Dedifferentiated amniotic fluid mesenchymal stem cell (primary cell): ENCODE results near the gene TTPAL.
"Not testable (repeated sequence)": the region's sequence is repeated elsewhere in the genome, so short reads cannot be mapped to it uniquely, and the experiment has no call there.

Experiments used
- DNase-seq: peaks from one replicate; pipeline ENCODE4 v3.0.0-alpha.2; 2016; ENCODE audit errors: extremely low spot score

TTPAL gene

DNA sequence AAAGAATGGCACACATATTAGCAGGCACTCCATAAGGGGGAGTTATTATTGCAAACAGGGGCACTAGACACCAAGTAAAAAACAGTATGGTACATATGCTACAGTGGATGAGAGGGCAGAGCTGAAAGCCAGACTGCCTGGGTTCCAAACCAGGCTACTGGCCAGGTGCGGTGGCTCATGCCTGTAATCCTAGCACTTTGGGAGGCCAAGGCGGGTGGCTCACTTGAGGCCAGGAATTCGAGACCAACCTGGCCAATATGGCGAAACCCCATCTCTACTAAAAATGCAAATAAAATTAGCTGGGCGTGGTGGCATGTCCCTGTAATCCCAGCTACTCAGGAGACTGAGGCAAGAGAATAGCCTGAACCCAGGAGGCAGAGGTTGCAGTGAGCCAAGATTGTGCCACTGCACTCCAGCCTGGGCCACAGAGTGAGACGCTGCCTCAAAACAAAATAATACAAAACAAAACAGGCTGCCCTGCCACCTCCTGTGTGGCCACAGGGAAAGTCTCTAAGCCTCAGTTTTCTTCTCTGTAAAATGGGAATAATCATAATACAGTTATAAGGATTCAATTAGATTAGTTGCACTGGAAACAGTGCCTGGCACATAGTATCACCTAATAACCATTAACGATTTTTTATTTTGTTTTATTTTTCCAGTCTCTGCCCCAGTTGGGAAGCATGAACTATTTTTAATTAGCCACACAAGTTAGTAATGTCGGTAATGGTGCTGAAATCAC lies 7.5 kb upstream of the TTPAL start:
- no peak for DNase-seq

DNA sequence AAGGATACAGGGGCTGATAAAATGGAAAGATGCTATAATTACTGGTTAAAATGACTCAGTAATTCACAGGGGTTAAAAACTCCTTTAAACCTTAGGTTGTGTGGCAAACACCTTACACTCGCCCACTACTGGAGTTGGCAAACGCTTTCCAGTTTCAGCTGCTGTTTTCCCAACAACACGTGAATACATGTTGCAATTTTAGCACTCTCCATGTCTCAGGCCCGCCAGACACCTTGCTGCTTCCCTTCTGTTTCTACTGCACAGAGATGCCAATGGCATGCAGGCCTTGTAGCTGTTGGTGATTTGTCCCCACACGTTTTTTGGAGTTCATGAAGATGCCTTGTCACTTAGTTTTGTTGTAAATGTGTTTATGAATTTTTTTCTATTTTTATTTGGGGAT lies 5.3 kb upstream of the TTPAL start:
- DNase-seq, result no peak

GRCh38 chr20:44471481-44471882 lies 4.2 kb upstream of the TTPAL start:
- peak; percentile 46 for DNase-seq

- DNase-seq, result not testable (repeated sequence)
Observed at GRCh38 chr20:44472283-44472682, 3.4 kb upstream of the TTPAL start.

DNA sequence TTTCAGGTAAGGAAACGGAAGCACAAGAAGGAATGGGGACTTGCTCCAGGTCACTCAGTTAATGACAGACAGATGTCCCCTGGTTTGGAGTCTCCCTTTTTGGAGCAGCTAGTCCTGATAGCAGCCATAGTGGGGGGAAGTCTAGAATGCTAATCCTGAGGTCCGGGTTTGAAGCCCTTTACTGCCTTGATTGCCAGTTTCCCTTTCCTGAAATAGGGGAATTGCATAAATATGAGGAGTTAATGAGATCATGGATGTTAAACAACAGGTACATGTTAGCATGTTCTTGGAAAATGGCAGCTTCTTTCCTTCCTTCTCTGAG lies 341 bp upstream of the TTPAL start:
- DNase-seq, result no peak

DNA sequence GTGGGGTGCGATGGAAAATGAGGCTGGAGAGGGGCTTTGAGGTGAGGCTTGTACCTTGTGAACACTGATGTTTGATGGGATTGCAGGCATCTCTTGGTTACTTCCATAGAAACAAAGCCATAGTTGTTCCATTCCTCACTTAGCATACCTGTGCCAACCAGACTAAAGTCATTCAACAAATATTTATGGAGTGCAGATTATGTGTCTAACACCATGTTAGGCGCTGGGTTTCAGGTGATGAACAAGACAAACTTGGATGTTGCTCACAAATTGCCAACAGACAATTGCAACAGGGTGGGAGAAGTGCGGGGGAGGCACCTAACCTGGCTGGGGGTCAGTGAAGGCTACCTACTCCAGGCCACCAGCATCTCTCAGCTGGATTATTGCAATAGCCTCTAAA lies 1.5 kb downstream of the TTPAL start:
- no peak for DNase-seq

DNA sequence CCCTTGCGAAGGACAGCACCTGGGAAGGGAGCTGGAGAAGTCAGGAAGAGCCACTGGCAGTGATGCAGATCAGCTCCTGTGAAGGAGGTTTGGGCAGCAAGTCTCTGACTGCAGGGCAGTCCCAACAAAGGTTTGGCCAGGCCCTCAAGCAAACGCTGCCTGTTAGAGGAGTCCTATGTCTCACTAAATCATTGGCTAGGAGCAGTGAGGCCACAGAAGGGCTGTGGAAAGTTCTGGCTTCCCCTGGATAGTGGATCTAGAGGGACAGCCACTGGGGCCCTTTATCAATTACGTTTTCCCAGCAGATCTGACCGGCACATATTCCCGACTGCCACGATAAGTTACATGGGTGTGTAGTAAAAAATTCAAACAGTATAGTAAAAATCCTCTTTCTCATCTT lies 2.5 kb downstream of the TTPAL start:
- DNase-seq, result no peak

DNA sequence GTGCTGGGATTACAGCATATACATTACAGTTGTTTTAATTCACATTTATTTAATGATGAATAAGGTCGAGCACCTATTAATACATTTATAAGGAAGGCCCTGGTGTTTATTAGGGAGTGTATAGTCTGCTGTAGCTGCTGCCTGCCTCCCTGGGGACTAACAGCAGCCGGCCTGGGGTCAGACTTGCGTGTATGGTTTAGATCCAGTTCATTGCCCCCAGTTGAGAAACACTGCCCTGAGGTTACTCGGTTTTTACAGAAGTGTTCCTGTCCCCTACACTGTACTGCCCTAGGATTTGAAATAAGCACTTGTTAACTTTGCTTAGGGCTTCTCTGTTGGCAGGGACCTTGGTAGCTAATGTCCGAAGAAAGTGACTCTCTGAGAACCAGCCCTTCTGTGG lies 4.0 kb downstream of the TTPAL start:
- DNase-seq, result no peak

- no peak for DNase-seq
Observed at GRCh38 chr20:44480097-44480496, 4.4 kb downstream of the TTPAL start.

- no peak for DNase-seq
Observed at GRCh38 chr20:44481719-44482416, 6.2 kb downstream of the TTPAL start.

DNA sequence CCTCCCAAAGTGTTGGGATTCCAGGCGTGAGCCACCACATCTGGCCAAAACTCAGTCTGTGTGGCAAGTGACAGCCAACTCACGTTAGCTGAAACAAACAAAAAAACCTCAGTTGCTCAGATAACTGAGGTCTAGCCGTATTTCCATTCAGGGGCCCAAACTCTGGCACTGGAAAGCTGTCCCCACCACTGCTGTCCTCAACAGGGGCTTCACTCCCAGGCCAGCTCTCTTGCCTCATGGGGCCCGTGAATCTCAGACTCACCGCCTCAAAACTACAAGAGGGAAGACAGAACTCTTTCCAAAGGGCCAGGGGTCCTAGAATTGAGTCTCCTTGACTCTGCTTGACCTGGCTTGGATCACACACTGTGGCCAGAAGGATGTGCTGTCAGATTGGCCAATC lies 7.4 kb downstream of the TTPAL start:
- no peak for DNase-seq

GRCh38 chr20:44485078-44485829 lies 9.6 kb downstream of the TTPAL start:
- DNase-seq, result no peak

DNA sequence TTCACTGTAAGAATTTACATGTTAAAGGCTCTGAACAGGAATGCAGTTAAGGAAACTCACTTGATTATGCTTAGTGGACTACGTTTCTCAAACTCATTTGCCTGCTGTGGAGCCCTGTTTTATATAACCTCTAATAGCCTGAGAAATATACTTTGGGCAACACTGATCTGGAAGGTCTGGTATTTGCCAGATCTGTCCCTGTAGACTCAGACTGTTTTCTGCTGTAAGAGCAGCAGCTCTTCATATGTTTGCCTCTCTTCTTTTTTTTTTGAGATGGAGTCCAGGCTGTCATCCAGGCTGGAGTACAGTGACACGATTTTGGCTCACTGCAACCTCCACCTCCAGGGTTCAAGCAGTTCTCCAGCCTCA lies 10.1 kb downstream of the TTPAL start:
- no peak for DNase-seq

DNA sequence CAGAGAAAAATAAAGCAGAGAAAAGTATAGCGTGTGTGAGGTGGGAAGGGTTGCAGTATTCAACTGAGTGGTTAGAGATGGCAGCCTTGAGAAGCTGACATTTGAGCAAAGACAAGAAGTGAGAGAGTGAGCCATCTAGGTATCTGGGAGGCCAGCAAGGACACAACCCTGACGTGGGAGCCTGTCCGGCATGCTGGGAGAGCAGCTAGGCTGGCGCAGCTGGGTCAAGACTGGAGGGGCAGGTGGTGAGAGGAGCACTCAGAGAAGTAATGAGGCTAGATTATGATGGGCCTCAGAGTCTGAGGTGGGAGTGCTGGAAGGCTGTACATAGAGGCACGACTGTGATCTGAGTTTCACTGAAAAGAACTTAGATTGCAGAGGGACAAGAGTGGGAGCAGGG lies 12.9 kb downstream of the TTPAL start:
- DNase-seq, result no peak

DNA sequence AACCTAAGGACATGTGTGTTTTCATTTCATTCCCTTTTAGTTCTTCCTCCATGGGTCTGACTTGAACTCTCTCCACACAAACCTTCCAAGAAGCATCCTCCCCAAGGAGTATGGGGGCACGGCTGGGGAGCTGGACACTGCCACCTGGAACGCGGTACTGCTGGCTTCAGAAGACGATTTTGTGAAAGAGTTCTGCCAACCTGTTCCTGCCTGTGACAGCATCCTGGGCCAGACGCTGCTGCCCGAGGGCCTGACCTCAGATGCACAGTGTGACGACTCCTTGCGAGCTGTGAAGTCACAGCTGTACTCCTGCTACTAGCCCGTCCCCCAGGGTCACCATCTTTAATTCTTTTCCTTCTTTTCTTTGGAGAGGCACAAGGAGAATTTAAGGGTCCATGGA lies 13.5 kb downstream of the TTPAL start:
- DNase-seq, result no peak

GRCh38 chr20:44489931-44490330 lies 14.3 kb downstream of the TTPAL start:
- no peak for DNase-seq

DNA sequence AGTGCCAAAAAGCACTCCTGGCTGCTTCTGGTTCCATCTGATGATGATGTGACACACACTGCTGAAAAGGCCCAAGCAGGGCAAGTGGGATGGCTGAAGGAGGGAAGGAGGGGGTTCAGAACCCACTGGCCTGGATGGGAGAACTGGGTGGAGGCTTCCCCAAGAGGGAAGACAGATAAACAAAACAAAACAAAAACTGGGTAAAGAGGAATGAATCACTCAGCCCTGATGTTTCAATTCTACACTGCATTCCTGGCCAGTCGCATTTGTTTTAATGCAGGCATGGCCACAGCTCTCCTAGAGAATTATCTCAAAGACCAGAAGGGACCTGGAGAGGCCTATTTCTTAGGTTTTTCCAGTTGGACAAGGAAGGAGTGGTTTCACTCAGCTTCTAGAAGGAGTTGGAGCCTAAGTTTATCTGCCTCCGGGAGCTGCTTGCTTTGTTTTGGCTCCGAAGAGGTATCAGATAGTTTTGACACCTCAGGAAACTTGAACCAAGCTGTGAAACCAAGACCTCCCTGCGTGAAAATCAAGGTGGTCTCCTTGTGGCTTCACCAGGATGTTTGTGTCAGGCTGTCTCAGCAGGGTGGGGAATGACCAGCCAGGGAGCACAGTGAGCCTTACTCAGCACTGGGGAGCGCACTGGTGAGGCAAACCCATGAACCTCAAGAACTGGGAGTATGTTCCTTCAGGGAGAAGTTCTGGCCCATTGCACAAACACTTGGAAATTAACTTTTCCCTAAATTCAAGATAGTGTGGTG lies 16.1 kb downstream of the TTPAL start:
- peak; percentile 53 for DNase-seq

- peak; percentile 73 for DNase-seq
Observed at GRCh38 chr20:44494266-44494665, 18.6 kb downstream of the TTPAL start.

DNA sequence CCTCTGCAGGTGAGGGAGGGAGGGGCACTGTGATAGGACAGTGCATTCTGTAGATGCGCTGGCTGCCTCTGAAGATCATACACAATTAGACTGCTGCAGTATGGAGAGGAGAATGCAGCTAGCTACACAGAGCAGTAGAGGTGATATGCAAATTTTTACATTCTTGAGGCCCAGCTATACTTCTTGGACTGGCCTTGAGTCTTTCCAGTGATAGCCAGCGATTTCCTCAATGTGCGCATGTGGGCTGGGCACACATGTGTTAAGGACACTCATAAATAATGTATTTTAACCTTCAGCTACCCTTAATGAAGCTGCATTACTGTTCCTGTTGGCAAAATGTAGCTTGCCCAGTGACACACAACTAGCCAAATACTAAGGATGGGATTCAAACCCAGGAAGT lies 19.0 kb downstream of the TTPAL start:
- DNase-seq, result no peak

- DNase-seq, result peak; percentile 33
Observed at GRCh38 chr20:44495257-44495656, 19.6 kb downstream of the TTPAL start.

DNA sequence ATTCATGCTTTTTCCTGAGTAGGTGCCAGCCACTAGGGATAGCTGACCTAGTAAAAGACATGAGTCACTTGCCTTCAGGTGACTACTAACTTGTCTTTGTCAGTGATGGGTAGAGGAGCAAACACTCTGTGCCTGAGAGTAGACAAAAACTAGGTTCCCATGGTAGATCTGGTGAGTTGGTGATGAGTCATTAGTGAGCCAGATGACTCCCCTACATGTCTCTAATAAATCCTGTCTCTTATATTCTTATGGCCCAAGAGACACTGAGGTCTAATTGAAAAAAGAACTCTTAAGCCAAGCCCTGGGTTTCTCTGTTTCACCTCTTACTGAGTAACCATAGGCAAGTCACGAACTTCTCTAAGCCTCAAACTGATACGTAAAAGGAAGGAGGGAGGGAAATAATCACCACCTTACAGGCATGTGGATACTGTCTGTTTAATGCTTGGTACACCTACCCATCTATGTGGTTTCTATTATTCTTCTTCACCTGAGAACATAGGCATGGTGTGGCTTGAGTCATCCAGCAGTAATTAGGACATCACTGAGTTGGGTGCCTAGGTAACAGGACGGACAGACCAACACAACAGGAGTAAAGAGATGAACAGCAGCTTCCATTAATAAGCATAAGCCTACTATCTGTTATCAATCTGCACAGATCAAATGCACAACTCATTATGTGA lies 20.3 kb downstream of the TTPAL start:
- peak; percentile 40 for DNase-seq

DNA sequence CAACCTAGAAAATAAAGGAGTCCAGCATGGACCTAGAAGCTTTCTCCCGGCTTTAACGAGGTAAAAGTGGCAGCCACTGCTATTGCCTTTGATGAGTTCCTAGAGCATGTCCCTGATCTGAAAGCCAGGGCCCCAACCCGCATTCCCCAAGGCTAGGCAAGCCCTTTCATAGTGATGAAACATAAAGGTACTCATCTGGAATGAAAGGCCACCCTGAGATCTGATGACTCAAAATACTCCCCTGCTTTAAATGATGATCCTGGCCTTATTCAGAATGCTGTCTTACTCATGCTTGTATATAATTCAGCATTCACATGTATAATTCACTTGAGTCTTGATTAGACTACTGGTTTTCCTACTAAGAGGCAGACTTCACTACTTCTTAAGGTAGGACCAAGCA lies 21.3 kb downstream of the TTPAL start:
- peak; percentile 50 for DNase-seq
